Astrocyte of the cerebellum (primary cell): ENCODE measurements around the gene HIRIP3.

Experiments
- DNase-seq: peaks from one replicate; pipeline ENCODE4 v3.0.0-alpha.2; 2011; ENCODE audit warnings: low read depth
- H3K4me3 ChIP-seq: 2 replicates; pipeline ENCODE4 v1.5.1; 2011; ENCODE audit warnings: mild to moderate bottlenecking, low read depth, low read length, moderate library complexity
- in situ Hi-C: cut with HindIII; loops from 2 replicates; pipeline ENCODE4 v1.10.0; 2017; ENCODE audit warnings: low sequenced_read_pairs
- TF ChIP-seq, protein P1 (sequence below): IDR thresholded peaks from 2 replicates; pipeline ENCODE4 v1.5.1; 2012; ENCODE audit warnings: low read length, low read depth, moderate library complexity, mild to moderate bottlenecking; ENCODE audit errors: missing control alignments

Gene HIRIP3

DNA sequence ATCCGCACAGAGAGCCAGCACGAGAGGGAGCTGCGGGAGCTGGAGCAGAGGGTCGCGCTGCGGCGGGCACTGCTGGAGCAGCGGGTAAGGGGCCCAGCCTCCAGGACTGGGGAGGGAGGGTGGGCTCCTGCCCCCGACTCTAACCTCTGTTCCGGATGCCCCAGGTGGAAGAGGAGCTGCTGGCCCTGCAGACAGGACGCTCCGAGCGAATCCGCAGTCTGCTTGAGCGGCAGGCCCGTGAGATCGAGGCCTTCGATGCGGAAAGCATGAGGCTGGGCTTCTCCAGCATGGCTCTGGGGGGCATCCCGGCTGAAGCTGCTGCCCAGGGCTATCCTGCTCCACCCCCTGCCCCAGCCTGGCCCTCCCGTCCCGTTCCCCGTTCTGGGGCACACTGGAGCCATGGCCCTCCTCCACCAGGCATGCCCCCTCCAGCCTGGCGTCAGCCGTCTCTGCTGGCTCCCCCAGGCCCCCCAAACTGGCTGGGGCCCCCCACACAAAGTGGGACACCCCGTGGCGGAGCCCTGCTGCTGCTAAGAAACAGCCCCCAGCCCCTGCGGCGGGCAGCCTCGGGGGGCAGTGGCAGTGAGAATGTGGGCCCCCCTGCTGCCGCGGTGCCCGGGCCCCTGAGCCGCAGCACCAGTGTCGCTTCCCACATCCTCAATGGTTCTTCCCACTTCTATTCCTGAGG lies 4.4 kb downstream of the HIRIP3 start:
- TF ChIP-seq, protein P1, sequence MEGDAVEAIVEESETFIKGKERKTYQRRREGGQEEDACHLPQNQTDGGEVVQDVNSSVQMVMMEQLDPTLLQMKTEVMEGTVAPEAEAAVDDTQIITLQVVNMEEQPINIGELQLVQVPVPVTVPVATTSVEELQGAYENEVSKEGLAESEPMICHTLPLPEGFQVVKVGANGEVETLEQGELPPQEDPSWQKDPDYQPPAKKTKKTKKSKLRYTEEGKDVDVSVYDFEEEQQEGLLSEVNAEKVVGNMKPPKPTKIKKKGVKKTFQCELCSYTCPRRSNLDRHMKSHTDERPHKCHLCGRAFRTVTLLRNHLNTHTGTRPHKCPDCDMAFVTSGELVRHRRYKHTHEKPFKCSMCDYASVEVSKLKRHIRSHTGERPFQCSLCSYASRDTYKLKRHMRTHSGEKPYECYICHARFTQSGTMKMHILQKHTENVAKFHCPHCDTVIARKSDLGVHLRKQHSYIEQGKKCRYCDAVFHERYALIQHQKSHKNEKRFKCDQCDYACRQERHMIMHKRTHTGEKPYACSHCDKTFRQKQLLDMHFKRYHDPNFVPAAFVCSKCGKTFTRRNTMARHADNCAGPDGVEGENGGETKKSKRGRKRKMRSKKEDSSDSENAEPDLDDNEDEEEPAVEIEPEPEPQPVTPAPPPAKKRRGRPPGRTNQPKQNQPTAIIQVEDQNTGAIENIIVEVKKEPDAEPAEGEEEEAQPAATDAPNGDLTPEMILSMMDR = no peak
- no peak overlapping the region for H3K4me3 ChIP-seq
- no peak for DNase-seq
- in situ Hi-C loops = no loop called here

DNA sequence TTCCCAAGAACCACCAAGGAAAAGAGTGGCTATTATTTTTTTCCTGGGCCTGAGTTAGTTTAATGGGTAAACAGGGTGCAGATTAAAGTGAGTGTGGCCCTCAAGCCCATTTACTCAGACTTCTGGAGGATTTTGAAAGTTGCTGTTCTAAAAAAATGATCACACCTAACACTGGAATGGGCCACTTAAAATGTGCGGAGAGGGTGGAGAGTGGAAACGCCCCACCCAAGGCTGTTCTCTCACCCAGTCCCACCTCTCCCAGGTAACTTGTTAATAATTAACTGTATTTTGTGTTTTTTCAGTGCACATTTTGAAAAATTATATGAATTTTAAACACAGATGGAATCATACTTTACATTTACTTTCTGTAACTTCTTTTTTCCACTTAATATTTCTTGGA lies 5.4 kb downstream of the HIRIP3 start:
- in situ Hi-C loops = no loop called here
- TF ChIP-seq, protein P1 = no peak
- no peak for DNase-seq
- H3K4me3 ChIP-seq = no peak overlapping the region

DNA sequence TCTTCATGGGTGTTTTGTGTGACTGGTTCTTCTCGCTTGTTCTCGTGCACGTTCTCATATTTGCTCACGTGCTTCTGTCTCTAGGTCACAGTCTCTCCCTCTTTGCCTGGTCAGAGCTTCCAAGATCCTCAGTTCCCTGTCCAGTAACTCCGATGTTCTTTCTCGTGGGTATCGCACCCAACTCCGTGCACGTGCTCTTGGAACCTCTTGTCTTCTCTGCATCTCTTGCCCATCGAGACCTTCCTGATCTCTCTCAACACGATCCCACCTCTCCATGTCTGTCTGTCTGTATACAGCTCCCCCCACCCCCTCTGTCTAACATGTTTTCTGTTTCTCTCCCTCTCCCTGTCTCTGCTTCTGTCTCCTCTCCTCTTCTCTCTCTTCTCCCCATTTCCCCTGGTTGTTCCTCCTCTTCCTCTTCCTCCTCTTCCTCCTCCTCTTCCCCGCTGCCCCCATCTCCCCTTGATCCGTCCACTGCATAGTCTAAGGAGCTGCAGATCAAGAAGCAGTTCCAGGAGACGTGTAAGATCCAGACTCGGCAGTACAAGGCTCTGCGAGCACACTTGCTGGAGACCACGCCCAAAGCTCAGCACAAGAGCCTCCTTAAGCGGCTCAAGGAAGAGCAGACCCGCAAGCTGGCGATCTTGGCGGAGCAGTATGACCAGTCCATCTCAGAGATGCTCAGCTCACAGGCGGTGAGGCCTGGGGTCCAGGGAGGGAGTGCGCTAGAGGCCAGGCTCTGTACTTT lies 6.1 kb downstream of the HIRIP3 start:
- H3K4me3 ChIP-seq = no peak overlapping the region
- DNase-seq = no peak
- TF ChIP-seq, protein P1 = no peak
- in situ Hi-C loops = no loop called here

DNA sequence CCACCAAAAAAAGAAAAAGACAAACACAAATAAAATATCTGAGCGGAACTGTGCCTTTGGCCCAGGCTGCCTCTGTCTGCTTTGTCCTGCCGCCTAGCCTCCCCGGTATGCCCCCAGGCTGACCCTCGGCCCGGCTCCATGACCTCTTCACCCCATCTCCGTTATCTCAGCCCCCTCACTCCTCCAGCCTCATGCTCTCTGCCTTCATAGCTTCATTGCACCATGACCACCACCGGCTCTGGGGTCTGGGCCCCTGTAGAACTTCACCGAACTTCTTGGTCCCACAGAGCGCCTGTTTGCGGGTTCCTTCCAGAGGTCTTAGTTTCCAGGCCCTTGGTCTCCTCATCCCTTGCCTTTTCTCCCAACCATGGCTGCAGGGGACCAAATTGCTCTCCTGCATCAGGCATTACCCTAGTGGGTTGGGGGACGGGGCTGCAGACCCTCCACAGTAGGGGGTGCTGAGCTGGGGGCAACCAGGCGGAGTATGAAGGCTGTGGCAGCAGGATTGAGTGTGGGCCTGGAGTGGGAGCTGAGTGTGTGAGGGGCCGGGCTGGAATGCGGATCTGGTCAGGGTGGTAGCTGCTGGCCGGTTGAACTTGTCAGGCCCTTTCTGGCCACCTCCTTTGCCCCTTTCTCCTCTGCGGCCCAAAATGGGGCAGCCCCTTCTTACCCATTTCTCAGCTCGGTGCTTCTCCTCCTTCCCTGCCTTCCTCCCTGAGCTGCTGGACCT lies 6.9 kb downstream of the HIRIP3 start:
- DNase-seq = no peak
- TF ChIP-seq, protein P1 = no peak
- H3K4me3 ChIP-seq = no peak overlapping the region
- in situ Hi-C loops = no loop called here

DNA sequence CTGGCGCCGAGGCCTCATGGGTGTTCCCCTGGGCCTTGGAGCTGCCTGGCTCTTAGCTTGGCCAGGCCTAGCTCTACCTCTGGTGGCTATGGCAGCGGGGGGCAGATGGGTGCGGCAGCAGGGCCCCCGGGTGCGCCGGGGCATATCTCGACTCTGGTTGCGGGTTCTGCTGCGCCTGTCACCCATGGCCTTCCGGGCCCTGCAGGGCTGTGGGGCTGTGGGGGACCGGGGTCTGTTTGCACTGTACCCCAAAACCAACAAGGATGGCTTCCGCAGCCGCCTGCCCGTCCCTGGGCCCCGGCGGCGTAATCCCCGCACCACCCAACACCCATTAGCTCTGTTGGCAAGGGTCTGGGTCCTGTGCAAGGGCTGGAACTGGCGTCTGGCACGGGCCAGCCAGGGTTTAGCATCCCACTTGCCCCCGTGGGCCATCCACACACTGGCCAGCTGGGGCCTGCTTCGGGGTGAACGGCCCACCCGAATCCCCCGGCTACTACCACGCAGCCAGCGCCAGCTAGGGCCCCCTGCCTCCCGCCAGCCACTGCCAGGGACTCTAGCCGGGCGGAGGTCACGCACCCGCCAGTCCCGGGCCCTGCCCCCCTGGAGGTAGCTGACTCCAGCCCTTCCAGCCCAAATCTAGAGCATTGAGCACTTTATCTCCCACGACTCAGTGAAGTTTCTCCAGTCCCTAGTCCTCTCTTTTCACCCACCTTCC lies 7.9 kb downstream of the HIRIP3 start:
- TF ChIP-seq, protein P1 = no peak
- no peak for DNase-seq
- in situ Hi-C loops = no loop called here
- H3K4me3 ChIP-seq = no peak overlapping the region

DNA sequence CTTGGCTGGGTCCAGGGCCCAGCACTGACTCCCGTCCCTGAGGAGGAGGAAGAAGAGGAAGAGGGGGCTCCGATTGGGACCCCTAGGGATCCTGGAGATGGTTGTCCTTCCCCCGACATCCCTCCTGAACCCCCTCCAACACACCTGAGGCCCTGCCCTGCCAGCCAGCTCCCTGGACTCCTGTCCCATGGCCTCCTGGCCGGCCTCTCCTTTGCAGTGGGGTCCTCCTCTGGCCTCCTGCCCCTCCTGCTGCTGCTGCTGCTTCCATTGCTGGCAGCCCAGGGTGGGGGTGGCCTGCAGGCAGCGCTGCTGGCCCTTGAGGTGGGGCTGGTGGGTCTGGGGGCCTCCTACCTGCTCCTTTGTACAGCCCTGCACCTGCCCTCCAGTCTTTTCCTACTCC lies 8.5 kb downstream of the HIRIP3 start:
- DNase-seq = no peak
- no peak overlapping the region for H3K4me3 ChIP-seq
- in situ Hi-C loops = no loop called here
- TF ChIP-seq, protein P1 = no peak
